ENCODE results near the gene SLC24A1.
A peak's percentile ranks its signal among the peaks of the same experiment; 100 is the strongest.

SLC24A1 gene

GRCh38 chr15:65619626-65620290, 2.0 kb upstream of the SLC24A1 start:
- no peak for DNase-seq

- DNase-seq = no peak
These were observed 905 bp upstream of the SLC24A1 start for GRCh38 chr15:65620833-65621232.

GRCh38 chr15:65623103-65623502, 1.4 kb downstream of the SLC24A1 start:
- no peak for DNase-seq

GRCh38 chr15:65626856-65627255, 5.1 kb downstream of the SLC24A1 start:
- DNase-seq = no peak

- DNase-seq = no peak
These were observed 7.8 kb downstream of the SLC24A1 start for GRCh38 chr15:65629548-65629947.

- no peak for DNase-seq
These were observed 9.0 kb downstream of the SLC24A1 start for GRCh38 chr15:65630760-65631159.

GRCh38 chr15:65631503-65631902, 9.8 kb downstream of the SLC24A1 start:
- no peak for DNase-seq

GRCh38 chr15:65632780-65633375, 11.1 kb downstream of the SLC24A1 start:
- no peak for DNase-seq

- DNase-seq = no peak
These were observed 12.0 kb downstream of the SLC24A1 start for GRCh38 chr15:65633752-65634151.

GRCh38 chr15:65634356-65634755, 12.6 kb downstream of the SLC24A1 start:
- no peak for DNase-seq

GRCh38 chr15:65638109-65638508, 16.4 kb downstream of the SLC24A1 start:
- DNase-seq = no peak

- peak in 1 of 2 experiments; percentile 39 for DNase-seq
These were observed 16.9 kb downstream of the SLC24A1 start for GRCh38 chr15:65638681-65639089.

- DNase-seq = no peak
These were observed 17.8 kb downstream of the SLC24A1 start for GRCh38 chr15:65639509-65639908.

GRCh38 chr15:65641768-65642475, 20.2 kb downstream of the SLC24A1 start:
- no peak for DNase-seq

- DNase-seq = no peak
These were observed 20.9 kb downstream of the SLC24A1 start for GRCh38 chr15:65642594-65642993.

- DNase-seq = no peak
These were observed 22.5 kb downstream of the SLC24A1 start for GRCh38 chr15:65644282-65644681.

- no peak for DNase-seq
These were observed 23.7 kb downstream of the SLC24A1 start for GRCh38 chr15:65645392-65645791.

GRCh38 chr15:65646486-65646885, 24.7 kb downstream of the SLC24A1 start:
- no peak for DNase-seq

GRCh38 chr15:65650312-65651041, 28.7 kb downstream of the SLC24A1 start:
- DNase-seq = no peak

- DNase-seq = no peak
These were observed 29.2 kb downstream of the SLC24A1 start for GRCh38 chr15:65651042-65651322.

- no peak for DNase-seq
These were observed 30.4 kb downstream of the SLC24A1 start for GRCh38 chr15:65651831-65652749.

GRCh38 chr15:65653341-65653740, 31.6 kb downstream of the SLC24A1 start:
- DNase-seq = no peak

Data from cerebellar nuclear complex (tissue), 1 donor.